Stimulated activated CD8-positive, alpha-beta memory T cell treated with anti-CD3 and anti-CD28 coated beads, Interleukin-4, amount 100 ng/mL, for 1 hour (primary cell): Measurements from ENCODE around the gene UCHL3.

Experiments
- DNase-seq, 2 donors: peaks; one replicate each; pipeline ENCODE4 v3.0.0-alpha.2; 2020; ENCODE audit warnings: low read depth in 2 of 2, low spot score in 1 of 2

The UCHL3 gene

GRCh38 chr13:75620020-75620419, 70.4 kb downstream of the UCHL3 start:
- DNase-seq = no peak

GRCh38 chr13:75621147-75621546, 71.6 kb downstream of the UCHL3 start:
- DNase-seq = no peak

- DNase-seq = no peak
Observed at GRCh38 chr13:75628801-75629200, 79.2 kb downstream of the UCHL3 start.

GRCh38 chr13:75633285-75633684, 83.7 kb downstream of the UCHL3 start:
- no peak for DNase-seq

GRCh38 chr13:75635101-75635827, 85.7 kb downstream of the UCHL3 start:
- no peak for DNase-seq

GRCh38 chr13:75635828-75636435, 86.3 kb downstream of the UCHL3 start, which contains the start of gene LMO7:
Gene LMO7 (plus strand): TSS chr13:75636330. CDS start chr13:75636658, 328 bp downstream.
- DNase-seq = no peak

- DNase-seq = no peak
Observed at GRCh38 chr13:75636436-75637180, 87.0 kb downstream of the UCHL3 start.

GRCh38 chr13:75637181-75637750, 87.7 kb downstream of the UCHL3 start:
- no peak for DNase-seq

GRCh38 chr13:75639454-75639853, 89.9 kb downstream of the UCHL3 start:
- no peak for DNase-seq

- no peak for DNase-seq
Observed at GRCh38 chr13:75641026-75641425, 91.4 kb downstream of the UCHL3 start.

- DNase-seq = no peak
Observed at GRCh38 chr13:75643182-75643581, 93.6 kb downstream of the UCHL3 start.

GRCh38 chr13:75643693-75644092, 94.1 kb downstream of the UCHL3 start:
- DNase-seq = no peak

- DNase-seq = no peak
Observed at GRCh38 chr13:75645141-75645540, 95.5 kb downstream of the UCHL3 start.

- DNase-seq = no peak
Observed at GRCh38 chr13:75647126-75647784, 97.7 kb downstream of the UCHL3 start.

- no peak for DNase-seq
Observed at GRCh38 chr13:75648446-75648845, 98.9 kb downstream of the UCHL3 start.

- DNase-seq = no peak
Observed at GRCh38 chr13:75651013-75651412, 101.4 kb downstream of the UCHL3 start.

GRCh38 chr13:75652726-75653125, 103.1 kb downstream of the UCHL3 start:
- no peak for DNase-seq
